T-cell (primary cell): ENCODE data around the gene MRPL14. TPM values are rescaled to one million over a fixed set of nuclear protein-coding genes. Genes with fewer than 3 reads are reported as not detected.
A peak's percentile ranks its signal among the peaks of the same experiment; 100 is the strongest.

Experiments used
- ATAC-seq, 4 experiments: fragments of 200-7000 bp in 3 of 4; fragments of 150-1000 bp in 1 of 4; cut with Tn5 transposase; replicated peaks in 1 of 4; 1 replicate in 3 of 4; 2 replicates in 1 of 4; pipeline ENCODE4 v1.10.0; 2021; ENCODE audit warnings: moderate library complexity in 3 of 4, mild to moderate bottlenecking in 2 of 4, moderate number of reproducible peaks in 1 of 4
- CTCF ChIA-PET, 2 donors: fragments of 300-600 bp; sonication (Branson Sonifier 250); formaldehyde crosslinking; loops; one replicate each; lab custom pipeline; 2022; ENCODE audit warnings: antibody characterized with exemption in 2 of 2; lab: Charles Lee
- POLR2A ChIA-PET, 2 donors: fragments of 300-600 bp; sonication (Branson Sonifier 250); formaldehyde crosslinking; loops; one replicate each; lab custom pipeline; 2022; ENCODE audit warnings: antibody characterized with exemption in 2 of 2; lab: Charles Lee
- DNase-seq, 35 experiments: peaks; one replicate each; pipeline versions ENCODE4 v3.0.0 to v3.0.0-alpha.2; 2013 to 2023
- H3K27ac ChIP-seq: one replicate; pipeline ENCODE4 v1.5.1; 2013; ENCODE audit warnings: low read length
- H3K27me3 ChIP-seq, 2 experiments: replicated peaks in 1 of 2; 1 replicate in 1 of 2; 2 replicates in 1 of 2; pipeline versions ENCODE4 v1.6.1 to v1.7.0; 2013; ENCODE audit warnings: low read length in 1 of 2, mixed read lengths in 1 of 2; ENCODE audit not compliant: control insufficient read depth in 2 of 2, insufficient read depth in 2 of 2; ENCODE audit errors: extremely low read depth in 1 of 2
- H3K36me3 ChIP-seq, 2 donors: 1 replicate in 1 of 2; 2 replicates in 1 of 2; pipeline versions ENCODE4 v1.6.1 to v1.7.0; 2013; ENCODE audit warnings: low read length in 1 of 2; ENCODE audit not compliant: control insufficient read depth in 2 of 2, insufficient read depth in 1 of 2; ENCODE audit errors: extremely low read depth in 1 of 2
- H3K4me1 ChIP-seq, 2 experiments: 1 replicate in 1 of 2; 2 replicates in 1 of 2; pipeline versions ENCODE4 v1.6.1 to v1.7.0; 2013; ENCODE audit warnings: low read length in 2 of 2, mixed read lengths in 1 of 2; ENCODE audit not compliant: insufficient read depth in 2 of 2, control insufficient read depth in 1 of 2; ENCODE audit errors: extremely low read depth in 1 of 2
- H3K4me3 ChIP-seq, 2 donors: 1 replicate in 1 of 2; 2 replicates in 1 of 2; pipeline versions ENCODE4 v1.5.1 to v1.7.0; 2013; ENCODE audit warnings: mild to moderate bottlenecking in 2 of 2, low read length in 1 of 2, moderate library complexity in 1 of 2; ENCODE audit not compliant: control insufficient read depth in 1 of 2; ENCODE audit errors: extremely low read depth in 1 of 2
- H3K9me3 ChIP-seq: 2 replicates; pipeline ENCODE4 v1.7.0; 2013
- H3K27ac Mint-ChIP-seq, 2 donors: one replicate each; pipeline ENCODE4 v1.8.0; 2020 to 2021; ENCODE audit warnings: mild to moderate bottlenecking in 2 of 2, mixed read lengths in 2 of 2
- H3K27me3 Mint-ChIP-seq, 2 donors: one replicate each; pipeline ENCODE4 v1.8.0; 2021 to 2022; ENCODE audit warnings: mixed read lengths in 2 of 2
- H3K36me3 Mint-ChIP-seq: one replicate; pipeline ENCODE4 v1.8.0; 2021; ENCODE audit warnings: mixed read lengths
- H3K4me1 Mint-ChIP-seq, 3 donors: one replicate each; pipeline ENCODE4 v1.8.0; 2020 to 2022; ENCODE audit warnings: mixed read lengths in 3 of 3, mild to moderate bottlenecking in 1 of 3
- H3K4me3 Mint-ChIP-seq, 3 donors: one replicate each; pipeline ENCODE4 v1.8.0; 2020 to 2022; ENCODE audit warnings: mild to moderate bottlenecking in 3 of 3, mixed read lengths in 3 of 3, moderate library complexity in 3 of 3
- H3K9me3 Mint-ChIP-seq, 3 donors: one replicate each; pipeline ENCODE4 v1.8.0; 2020 to 2022; ENCODE audit warnings: mixed read lengths in 3 of 3
- whole genome bisulfite sequencing: methylation state at CpG from one replicate; pipeline ENCODE4 v1.1.5; 2013; ENCODE audit warnings: missing lambda C conversion rate; ENCODE audit not compliant: insufficient coverage; 5-methylcytosine and 5-hydroxymethylcytosine counted together
- total RNA-seq, 35 experiments: library from RNA in 6 of 35; stranded (reverse) in 6 of 35; fragments of 120-200 nt in 1 of 35; gene quantifications; one replicate each; pipeline versions ENCODE4 v1.2.1 to v1.2.4 and lab custom pipeline; 2013 to 2026

Gene MRPL14
- total RNA-seq, 5 donors from 2014 or later (not counting 1 experiment from before 2014, with no cell fraction given), result 12.0 to 24.2 (median 22.3) TPM

DNA sequence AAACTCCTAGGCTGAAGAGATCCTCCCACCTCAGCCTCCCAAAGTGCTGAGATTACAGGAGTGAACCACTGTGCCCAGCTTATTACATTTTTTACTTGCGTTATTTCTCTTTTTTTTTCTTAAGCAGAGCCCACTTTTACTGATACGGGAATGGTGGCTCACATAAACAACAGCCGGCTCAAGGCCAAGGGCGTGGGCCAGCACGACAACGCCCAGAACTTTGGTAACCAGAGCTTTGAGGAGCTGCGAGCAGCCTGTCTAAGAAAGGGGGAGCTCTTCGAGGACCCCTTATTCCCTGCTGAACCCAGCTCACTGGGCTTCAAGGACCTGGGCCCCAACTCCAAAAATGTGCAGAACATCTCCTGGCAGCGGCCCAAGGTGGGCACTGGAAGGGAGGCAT lies 41.9 kb upstream of the MRPL14 start:
- Histone ChIP-seq H3K27me3 (peaks cover 0 to 47% of the 10 kb centered on the region in 2 experiments), H3K4me1 (peaks cover 0 to 5% of the 10 kb centered on the region in 2 experiments), H3K4me3 (no peak overlapping the region), H3K36me3 (no peaks in the 10 kb centered on the region), H3K27ac (no peak overlapping the region), H3K9me3 (no peaks in the 10 kb centered on the region)
- no peak for DNase-seq
- POLR2A ChIA-PET, result no interaction called here
- no peaks in the 10 kb centered on the region for H3K36me3 Mint-ChIP-seq
- WGBS, result 93% methylated on average over 5 of the region's 9 CpGs
- no peak for ATAC-seq
- H3K27ac Mint-ChIP-seq, result no peak overlapping the region
- peaks cover 10 to 16% of the 10 kb centered on the region in 2 donors for H3K27me3 Mint-ChIP-seq
- CTCF ChIA-PET, result interaction anchor here (0.6 kb wide), 2 partner anchors 72 to 460 kb away, joined by 3 read pairs; no protein-coding TSS in a partner anchor
- H3K4me1 Mint-ChIP-seq, result peaks cover 0 to 10% (median 2%) of the 10 kb centered on the region in 3 donors
- H3K9me3 Mint-ChIP-seq, result no peaks in the 10 kb centered on the region
- H3K4me3 Mint-ChIP-seq, result no peak overlapping the region

DNA sequence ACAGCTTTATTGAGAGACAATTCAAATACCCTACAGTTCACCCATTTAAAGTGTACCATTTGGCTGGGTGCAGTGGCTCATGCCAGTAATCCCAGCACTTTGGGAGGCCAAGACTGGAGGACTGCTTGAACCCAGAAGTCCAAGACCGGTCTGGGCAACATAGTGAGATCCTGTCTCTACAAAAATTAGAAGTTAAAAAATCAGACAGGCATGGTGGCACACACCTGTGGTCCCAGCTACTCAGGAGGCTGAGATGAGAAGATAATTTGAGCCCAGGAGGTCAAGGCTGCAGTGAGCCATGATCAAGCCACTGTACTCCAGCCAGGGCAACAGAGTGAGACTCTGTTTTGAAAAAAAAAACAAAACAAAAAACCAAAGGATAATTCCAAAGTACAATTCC lies 40.3 kb upstream of the MRPL14 start:
- 100% methylated on average over 1 of the region's 1 CpG for WGBS
- H3K27ac Mint-ChIP-seq, result no peak overlapping the region
- H3K4me1 Mint-ChIP-seq, result peaks cover 0 to 7% (median 0%) of the 10 kb centered on the region in 3 donors
- H3K36me3 ChIP-seq, result no peaks in the 10 kb centered on the region
- CTCF ChIA-PET, result interaction anchor here (0.5 to 0.6 kb wide), 2 partner anchors 67 to 156 kb away, joined by 3 to 4 read pairs; no protein-coding TSS in a partner anchor
- no peak overlapping the region for H3K27ac ChIP-seq
- no peaks in the 10 kb centered on the region for H3K9me3 Mint-ChIP-seq
- H3K4me3 ChIP-seq, result no peak overlapping the region
- H3K9me3 ChIP-seq, result no peaks in the 10 kb centered on the region
- peaks cover 0 to under 1% of the 10 kb centered on the region in 2 experiments for H3K4me1 ChIP-seq
- peaks cover 12 to 17% of the 10 kb centered on the region in 2 donors for H3K27me3 Mint-ChIP-seq
- POLR2A ChIA-PET, result no interaction called here
- DNase-seq (no peak), ATAC-seq (no peak)
- peaks cover 0 to 51% of the 10 kb centered on the region in 2 experiments for H3K27me3 ChIP-seq
- no peaks in the 10 kb centered on the region for H3K36me3 Mint-ChIP-seq
- no peak overlapping the region for H3K4me3 Mint-ChIP-seq

DNA sequence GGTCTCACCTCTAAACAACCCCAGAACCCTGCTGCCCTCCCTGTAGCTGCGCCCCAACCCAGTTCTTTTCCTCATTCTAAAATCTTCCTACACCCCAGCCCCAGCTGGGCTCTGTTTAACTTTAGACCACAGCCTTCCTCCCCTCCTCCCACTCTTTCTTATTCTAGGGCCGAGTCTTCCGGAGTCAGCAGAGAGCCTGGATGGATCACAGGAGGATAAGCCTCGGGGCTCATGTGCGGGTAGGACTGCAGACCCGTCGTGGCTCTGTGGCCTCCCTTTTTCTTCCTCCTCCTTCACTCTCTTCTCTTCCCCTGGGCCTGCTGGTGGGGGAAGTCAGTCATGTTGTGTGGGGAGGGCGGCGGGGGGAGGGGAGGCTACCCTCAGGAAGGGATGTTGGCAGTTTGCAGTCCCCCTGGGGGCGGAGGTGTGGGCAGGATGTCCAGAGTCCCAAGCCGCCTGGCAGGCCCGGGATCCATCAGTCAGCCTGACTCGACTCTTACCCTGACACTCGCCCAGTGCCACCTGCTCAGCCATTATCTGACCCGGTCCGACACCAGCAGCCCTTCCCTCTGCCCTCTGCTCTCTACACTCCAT lies 39.4 kb upstream of the MRPL14 start:
- no peak overlapping the region for H3K4me3 Mint-ChIP-seq
- peaks cover 12 to 17% of the 10 kb centered on the region in 2 donors for H3K27me3 Mint-ChIP-seq
- H3K27me3 ChIP-seq, result peaks cover 0 to 55% of the 10 kb centered on the region in 2 experiments
- no peak overlapping the region for H3K27ac ChIP-seq
- H3K4me1 ChIP-seq, result no peaks in the 10 kb centered on the region
- ATAC-seq (no peak), DNase-seq (no peak)
- POLR2A ChIA-PET, result interaction anchor here in 1 of 2 donors (0.5 kb wide), 1 partner anchor 66 kb away, joined by 8 read pairs; no protein-coding TSS in a partner anchor
- H3K36me3 Mint-ChIP-seq, result no peaks in the 10 kb centered on the region
- no peaks in the 10 kb centered on the region for H3K36me3 ChIP-seq
- CTCF ChIA-PET, result interaction anchor here (0.5 to 0.6 kb wide), 2 partner anchors 16 to 157 kb away, joined by 3 to 4 read pairs; no protein-coding TSS in a partner anchor
- WGBS, result 60% methylated on average over 8 of the region's 16 CpGs
- H3K9me3 ChIP-seq, result no peaks in the 10 kb centered on the region
- H3K9me3 Mint-ChIP-seq, result no peaks in the 10 kb centered on the region
- peak overlapping the region in 1 of 2 donors; percentile 43 for H3K27ac Mint-ChIP-seq
- no peak overlapping the region for H3K4me3 ChIP-seq
- no peaks in the 10 kb centered on the region for H3K4me1 Mint-ChIP-seq

DNA sequence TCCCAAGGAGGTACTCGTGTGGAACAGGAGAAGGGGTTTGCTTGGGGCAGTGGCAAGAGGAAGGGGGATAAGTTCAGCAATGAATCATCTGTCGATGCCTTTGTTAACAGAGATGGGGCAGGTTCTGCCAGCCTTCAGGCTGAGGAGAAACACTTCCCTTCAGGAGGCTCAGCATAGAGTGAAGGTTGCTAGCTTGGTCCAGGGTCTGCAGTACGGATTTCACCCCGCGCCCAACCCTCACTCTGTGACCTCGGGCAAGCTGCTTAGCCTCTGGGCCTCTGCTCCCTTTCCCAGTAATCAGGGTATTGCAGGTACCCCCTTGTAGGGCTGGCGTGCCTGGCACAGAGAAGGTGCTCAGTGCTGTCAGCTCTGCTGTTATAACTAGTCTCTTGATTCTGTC lies 38.9 kb upstream of the MRPL14 start:
- ATAC-seq, result no peak
- H3K36me3 ChIP-seq, result no peaks in the 10 kb centered on the region
- no peak for DNase-seq
- no peaks in the 10 kb centered on the region for H3K4me1 ChIP-seq
- Mint-ChIP-seq H3K4me3 (no peak overlapping the region), H3K36me3 (no peaks in the 10 kb centered on the region), H3K4me1 (no peaks in the 10 kb centered on the region), H3K27me3 (peaks cover 9 to 17% of the 10 kb centered on the region in 2 donors), H3K27ac (no peak overlapping the region), H3K9me3 (no peaks in the 10 kb centered on the region)
- ChIA-PET POLR2A (interaction anchor here in 1 of 2 donors (0.5 kb wide), 1 partner anchor 65 kb away, joined by 8 read pairs; no protein-coding TSS in a partner anchor), CTCF (no interaction called here)
- WGBS, result 72% methylated on average over 6 of the region's 7 CpGs
- H3K4me3 ChIP-seq, result no peak overlapping the region
- H3K27ac ChIP-seq, result no peak overlapping the region
- H3K9me3 ChIP-seq, result no peaks in the 10 kb centered on the region
- peaks cover 0 to 58% of the 10 kb centered on the region in 2 experiments for H3K27me3 ChIP-seq

DNA sequence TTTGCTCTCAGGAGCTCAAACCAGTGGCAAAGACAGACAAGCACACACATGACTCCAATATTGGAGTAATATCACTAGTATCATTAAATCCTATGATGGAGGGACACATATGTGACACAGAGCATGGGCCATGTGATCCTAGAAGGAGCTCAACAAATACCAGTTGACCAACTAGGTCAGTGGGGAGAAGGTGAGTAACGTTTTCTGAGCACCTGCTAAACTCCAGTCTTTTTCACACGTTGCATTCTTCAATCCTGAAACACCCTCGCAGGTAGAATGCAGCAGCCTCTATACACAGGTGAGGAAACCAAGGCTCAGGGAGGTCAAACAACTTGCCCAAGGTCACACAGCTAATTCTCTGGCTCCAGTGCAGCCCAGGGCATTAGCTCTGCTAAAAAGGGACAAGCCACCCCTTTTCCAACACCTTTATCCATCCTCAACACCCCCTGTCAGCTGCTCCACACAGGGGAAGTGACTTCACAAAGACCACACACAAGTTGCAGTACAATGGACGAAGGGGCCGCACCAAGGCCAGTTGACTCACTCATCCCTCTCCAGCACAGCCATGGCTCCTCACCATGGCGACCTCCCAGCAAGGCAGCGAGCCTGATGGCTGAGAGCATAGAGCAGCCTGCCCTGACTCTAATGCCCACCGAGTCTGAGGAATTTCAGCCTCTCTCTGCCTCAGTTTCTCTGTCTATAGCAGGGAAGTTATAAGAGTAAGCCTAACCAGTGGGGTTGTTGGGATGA lies 35.8 kb upstream of the MRPL14 start:
- Histone ChIP-seq H3K27ac (no peak overlapping the region), H3K9me3 (no peaks in the 10 kb centered on the region), H3K4me3 (no peak overlapping the region), H3K36me3 (no peaks in the 10 kb centered on the region), H3K27me3 (peaks cover 0 to 52% of the 10 kb centered on the region in 2 experiments), H3K4me1 (no peaks in the 10 kb centered on the region)
- Mint-ChIP-seq H3K4me1 (no peaks in the 10 kb centered on the region), H3K27ac (no peak overlapping the region), H3K27me3 (peaks cover 9 to 16% of the 10 kb centered on the region in 2 donors), H3K36me3 (no peaks in the 10 kb centered on the region), H3K4me3 (no peak overlapping the region), H3K9me3 (no peaks in the 10 kb centered on the region)
- CTCF ChIA-PET, result interaction anchor here (0.5 to 0.6 kb wide), 2 partner anchors 40 to 403 kb away, joined by 4 read pairs; no protein-coding TSS in a partner anchor
- 82% methylated on average over 6 of the region's 8 CpGs for WGBS
- ATAC-seq (no peak), DNase-seq (no peak)
- POLR2A ChIA-PET, result no interaction called here

DNA sequence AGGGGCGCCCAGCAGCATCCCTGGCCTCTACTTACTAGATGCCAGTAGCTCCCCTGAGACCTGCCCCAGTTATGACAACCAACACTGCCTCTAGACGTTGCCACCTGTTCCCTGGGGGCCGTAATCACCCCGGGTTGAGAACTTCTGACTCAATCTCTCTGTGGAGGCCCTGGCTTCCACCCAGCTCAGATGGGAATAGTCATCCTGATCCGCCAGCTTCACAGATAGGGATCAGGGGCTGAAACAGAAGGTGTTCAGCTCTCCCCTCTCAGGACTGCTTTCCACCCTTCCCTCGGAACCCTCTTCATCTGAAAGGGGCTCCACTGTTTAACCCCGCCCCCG lies 34.7 kb upstream of the MRPL14 start:
- H3K36me3 Mint-ChIP-seq, result no peaks in the 10 kb centered on the region
- peaks cover 9 to 16% of the 10 kb centered on the region in 2 donors for H3K27me3 Mint-ChIP-seq
- Histone ChIP-seq H3K4me1 (no peaks in the 10 kb centered on the region), H3K4me3 (no peak overlapping the region), H3K27ac (no peak overlapping the region), H3K36me3 (no peaks in the 10 kb centered on the region), H3K9me3 (no peaks in the 10 kb centered on the region), H3K27me3 (peaks cover 0 to 55% of the 10 kb centered on the region in 2 experiments)
- H3K4me3 Mint-ChIP-seq, result no peak overlapping the region
- ChIA-PET POLR2A (no interaction called here), CTCF (interaction anchor here in 1 of 2 donors (0.6 kb wide), 1 partner anchor 402 kb away, joined by 4 read pairs; no protein-coding TSS in a partner anchor)
- no peak for ATAC-seq
- H3K4me1 Mint-ChIP-seq, result no peaks in the 10 kb centered on the region
- H3K27ac Mint-ChIP-seq, result no peak overlapping the region
- no peaks in the 10 kb centered on the region for H3K9me3 Mint-ChIP-seq
- DNase-seq, result no peak
- 53% methylated on average over 5 of the region's 8 CpGs for WGBS
